Mucosa of gallbladder (tissue), 1 donor: Measurements from ENCODE around the gene NINJ2. TPM values are rescaled to one million over a fixed set of nuclear protein-coding genes. Genes with fewer than 3 reads are reported as not detected.

Source experiments
- DNase-seq: peaks from one replicate; pipeline ENCODE4 v3.0.0-alpha.2; 2020; ENCODE audit warnings: low spot score
- total RNA-seq: library from RNA; stranded (reverse); gene quantifications from one replicate; pipeline ENCODE4 v1.2.1, GENCODE V29; 2021
- donor health status: DM: no; HTN: no; CAD: no.

The NINJ2 gene
- total RNA-seq, 1 donor from 2014 or later, result 1.7 TPM

DNA sequence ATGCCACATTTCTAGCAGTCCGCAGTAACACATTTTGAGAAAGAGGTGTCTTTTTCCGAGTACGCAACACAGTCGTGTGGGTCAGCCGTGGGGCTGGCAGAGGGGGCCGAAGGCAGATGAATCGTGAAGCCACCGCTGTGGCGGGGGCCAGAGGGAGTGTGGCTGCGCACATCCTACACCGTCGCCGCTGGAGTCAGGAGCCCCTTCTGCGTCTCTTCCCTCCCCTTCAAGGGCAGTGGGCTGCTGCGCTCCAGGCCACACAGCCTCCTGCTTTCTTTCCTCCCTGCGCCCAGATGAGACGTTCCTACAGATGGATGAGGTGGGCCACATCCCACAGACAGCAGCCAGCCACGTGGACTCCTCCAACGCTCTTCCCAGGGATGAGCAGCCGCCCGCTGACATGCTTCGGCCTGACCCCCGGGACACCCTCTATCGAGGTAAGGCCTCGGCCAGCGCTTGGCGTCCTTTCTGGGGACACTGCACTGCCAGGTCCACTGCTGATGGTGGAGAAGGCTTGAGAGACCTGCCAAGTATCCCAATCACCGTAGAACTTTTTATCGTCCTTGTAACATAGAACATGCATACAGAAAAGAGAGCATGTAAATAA is 113.7 kb downstream of the NINJ2 start:
- no peak for DNase-seq

GRCh38 chr12:547883-548470 is 115.3 kb downstream of the NINJ2 start:
- DNase-seq, result no peak

DNA sequence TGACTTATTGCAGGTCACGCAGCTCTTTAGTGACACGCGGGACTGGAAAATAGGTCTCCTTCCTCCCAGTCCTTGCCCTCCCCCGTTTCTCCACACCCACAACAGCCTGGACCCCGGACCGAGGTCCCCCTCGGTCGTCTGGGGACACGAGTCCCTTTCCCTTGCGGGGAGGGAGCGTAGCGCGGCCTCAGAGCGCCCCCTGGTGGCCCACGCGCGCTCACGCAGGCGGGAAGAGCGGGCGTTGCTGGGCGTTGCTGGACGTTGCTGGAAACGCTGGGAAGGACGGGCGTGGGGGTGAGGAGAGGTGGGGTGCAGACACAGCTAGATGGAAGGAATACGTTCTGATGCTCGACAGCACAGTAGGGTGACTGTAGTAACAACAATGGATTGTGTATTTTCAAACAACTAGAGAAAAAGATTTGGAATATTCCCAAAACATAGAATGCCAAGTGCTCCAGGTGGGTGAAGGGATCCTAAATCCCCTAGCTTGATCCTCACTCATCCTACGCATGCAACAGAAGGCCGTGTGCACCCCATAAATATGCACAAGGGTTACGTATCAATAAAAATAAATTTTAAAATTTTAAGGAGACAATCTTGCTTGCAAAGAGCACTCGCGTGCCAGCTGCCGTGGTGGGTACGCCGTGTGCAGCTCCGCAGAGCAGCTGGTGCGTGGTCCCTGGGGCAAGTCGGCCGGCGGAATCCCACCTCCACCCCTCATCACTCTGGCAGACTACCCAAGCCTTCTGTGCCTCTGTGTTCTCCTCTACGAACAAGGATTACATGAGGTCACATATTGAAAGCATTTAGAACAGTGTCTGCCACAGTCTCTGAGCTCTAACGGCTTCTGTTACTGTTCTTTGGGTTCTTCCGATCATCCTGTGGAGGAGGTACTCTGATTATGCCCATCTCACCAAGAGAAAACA is 116.1 kb downstream of the NINJ2 start:
- DNase-seq, result peak; percentile 44

- no peak for DNase-seq
Measured at GRCh38 chr12:546265-546919, 116.9 kb downstream of the NINJ2 start.

DNA sequence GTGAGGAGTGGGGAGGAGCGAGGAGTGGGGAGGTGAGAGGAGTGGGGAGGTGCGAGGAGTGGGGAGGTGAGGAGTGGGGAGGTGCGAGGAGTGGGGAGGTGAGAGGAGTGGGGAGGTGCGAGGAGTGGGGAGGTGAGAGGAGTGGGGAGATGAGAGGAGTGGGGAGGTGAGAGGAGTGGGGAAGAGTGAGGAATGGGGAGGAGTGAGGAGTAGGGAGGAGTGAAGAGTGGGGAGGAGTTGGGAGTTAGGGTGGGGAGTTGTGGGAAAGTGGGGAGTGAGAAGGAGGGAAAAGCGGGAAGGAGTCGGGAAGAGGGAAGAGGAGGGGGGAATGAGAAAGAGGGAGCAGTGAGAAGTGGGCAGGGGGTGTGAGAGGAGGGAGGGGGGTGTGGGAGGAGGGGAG is 117.4 kb downstream of the NINJ2 start:
- DNase-seq, result no peak

GRCh38 chr12:544941-545635 is 118.2 kb downstream of the NINJ2 start:
- DNase-seq, result no peak

DNA sequence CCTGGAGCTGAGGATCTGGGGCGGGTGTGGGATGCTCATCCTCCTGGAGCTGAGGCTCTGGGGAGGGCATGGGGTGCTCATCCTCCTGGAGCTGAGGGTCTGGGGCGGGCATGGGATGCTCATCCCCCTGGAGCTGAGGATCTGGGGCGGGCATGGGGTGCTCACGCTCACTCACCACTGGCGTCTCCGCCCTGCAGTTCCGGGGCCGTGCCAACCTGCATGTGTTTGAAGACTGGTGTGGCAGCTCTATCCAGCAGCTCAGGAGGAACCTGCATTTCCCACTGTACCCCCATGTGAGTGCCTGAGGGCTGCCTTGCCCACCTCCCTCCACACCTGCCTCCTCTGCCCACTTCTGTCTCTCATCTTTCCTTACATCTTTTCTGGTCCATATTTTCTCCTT is 119.1 kb downstream of the NINJ2 start:
- no peak for DNase-seq

DNA sequence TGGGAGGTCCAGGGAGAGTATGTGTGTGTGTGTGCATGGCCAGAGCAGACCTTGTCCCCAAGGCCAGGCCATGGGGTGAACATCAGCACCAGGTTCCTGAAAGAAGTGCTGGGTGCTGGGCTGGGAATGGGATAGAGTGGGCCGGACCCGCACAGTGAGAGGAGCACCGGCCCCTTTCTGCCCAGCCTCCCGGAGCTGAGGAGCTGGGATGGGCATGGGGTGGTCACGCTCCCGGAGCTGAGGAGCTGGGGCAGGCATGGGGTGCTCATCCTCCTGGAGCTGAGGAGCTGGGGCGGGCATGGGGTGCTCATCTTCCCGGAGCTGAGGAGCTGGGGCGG is 120.2 kb downstream of the NINJ2 start:
- DNase-seq, result no peak

DNA sequence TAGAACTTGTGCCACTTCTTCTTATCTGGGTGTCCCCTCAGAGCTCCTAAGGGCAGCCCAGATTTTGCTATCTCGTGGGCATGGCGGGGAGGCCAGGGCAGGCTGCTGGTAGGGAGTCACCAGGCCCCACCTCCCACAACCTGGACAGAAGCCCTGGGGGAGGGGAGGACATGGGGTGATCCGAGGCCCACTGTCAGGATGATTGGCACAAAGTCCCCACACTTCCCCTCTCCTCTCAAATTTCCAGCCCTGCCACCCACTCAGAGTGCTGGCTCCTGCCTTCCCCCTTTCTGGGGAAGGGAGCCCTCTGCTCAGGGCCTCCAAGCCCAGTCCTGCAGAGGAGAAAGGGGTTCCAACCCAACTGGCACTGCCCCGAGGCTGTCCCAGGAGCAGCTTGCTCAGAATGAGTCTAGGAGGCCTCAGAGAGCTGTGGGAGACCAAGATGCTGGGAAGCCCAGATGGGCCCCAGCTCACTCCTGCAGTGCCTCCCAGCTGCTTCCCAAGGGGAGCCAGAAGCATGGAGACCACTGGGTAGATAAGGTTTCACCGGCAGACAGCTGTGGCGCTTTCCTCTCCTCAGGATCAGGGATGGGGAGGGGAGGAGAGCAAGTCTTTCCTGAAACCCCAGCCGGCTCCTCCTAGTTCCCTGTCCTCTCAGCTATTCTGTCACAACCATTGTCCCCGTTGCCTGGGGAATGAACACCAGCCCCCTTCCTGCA is 120.7 kb downstream of the NINJ2 start:
- no peak for DNase-seq

- DNase-seq, result no peak
Measured at GRCh38 chr12:541676-542324, 121.4 kb downstream of the NINJ2 start.

DNA sequence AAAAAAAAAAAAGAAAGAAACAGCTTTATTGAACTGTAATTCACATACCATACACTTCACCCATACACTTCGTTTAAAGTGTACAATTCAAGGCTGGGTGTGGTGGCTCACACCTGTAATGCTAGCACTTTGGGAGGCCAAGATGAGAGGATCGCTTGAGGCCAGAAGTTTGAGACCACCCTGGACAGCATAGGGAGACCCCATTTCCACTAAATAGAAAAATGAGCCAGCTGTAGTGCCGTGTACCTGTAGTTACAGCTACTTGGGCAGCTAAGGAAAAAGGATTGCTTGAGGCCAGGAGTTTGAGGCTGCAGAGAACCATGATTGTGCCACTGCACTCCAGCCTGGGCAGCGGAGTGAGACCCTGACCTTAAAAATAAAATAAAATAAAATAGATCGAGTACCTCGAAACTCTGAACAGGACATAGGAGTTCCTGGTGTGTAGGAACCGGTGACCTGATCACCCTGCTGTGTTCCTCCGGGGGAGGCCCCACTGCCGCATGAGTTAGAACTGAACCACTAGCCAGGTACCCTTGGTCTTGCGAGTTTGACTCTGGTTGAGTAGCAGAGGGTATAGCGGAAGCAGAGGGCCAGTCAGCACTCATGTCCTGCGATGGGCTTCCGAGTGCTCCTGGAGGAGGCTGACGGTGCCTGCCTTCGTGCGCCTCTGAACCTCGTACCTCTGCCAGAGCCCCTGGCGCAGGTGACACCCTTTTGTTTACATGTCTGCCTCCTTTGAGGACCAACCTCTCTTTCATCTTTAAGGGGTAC is 123.5 kb downstream of the NINJ2 start:
- DNase-seq, result no peak

DNA sequence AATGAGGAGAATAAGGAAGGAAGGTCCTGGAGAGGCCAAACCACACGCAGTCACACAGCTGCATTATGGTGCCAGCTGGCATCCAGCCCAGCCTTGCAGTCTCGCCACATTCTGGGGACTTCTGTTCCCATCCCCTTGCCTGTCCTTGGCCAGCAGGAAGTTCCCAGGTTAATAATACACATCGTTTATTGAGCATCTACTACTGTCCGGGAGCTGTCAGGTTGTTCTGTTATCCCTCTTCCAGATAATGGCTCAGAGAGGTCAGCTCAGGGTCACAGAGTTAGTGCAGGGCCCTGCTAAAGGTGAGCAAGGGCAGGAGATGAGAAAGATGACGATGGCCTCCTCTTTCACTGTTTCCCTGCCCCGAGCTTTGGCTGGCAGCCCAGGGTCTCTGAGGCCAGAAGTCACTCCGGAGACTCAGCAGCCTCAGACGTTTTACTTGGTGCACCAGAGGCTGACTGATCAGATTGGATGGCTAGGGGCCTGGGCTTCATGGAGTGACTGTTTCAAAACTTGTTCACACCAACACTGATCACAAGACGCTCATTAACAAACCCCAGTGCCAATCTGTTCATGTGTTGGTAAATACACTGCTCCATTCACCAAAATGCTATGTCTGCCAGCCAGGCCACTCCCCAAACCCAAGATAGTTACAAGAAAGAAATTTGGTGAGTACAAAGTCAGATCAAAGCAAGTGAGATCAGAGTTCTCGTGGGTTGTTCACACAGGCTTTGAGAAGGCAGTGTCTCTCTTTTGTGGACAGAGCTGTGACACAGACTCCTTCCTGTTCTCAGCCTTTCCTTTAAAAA is 124.3 kb downstream of the NINJ2 start:
- peak; percentile 92 for DNase-seq

DNA sequence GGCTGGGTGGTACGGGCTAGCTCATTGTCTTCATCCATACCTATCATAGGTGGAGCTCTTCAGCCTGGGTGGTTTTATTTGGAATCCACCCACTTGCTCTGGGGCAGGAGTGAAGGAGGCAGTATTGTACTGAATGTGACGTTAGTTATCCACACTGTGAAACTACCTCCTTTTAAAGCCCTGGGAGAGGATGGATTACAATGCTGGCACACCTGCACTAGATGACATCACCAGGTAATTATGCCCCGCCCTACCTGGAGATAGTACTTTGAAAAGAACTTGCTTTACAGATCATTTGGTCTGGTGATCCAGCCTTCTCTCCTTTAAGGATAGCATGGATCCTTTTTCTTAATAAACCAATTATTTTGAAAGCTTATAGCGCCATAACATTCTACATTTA is 125.5 kb downstream of the NINJ2 start:
- DNase-seq, result peak; percentile 82

DNA sequence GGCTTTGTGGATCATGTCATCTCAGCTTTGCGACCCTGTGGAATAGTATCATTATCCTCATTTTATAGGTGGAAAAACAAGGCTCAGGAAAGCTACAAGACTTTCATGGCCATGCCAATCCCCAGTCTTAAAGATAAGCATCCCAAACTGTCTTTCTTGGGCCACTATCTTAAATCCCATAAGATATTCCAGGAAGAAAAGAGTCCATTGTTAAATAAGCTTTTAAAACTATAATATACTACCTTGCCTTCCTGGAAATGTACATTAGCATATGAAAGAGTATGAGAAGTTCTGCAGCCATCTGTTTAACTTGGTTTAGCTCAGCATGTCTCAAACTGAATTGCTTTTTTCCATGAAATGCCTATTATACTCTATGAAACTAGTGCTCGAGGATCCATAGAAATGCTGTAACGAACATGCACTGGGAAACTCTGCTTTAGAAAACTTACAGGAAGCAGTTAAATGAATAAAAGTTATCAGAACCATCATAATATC is 126.4 kb downstream of the NINJ2 start:
- DNase-seq, result no peak

- no peak for DNase-seq
Measured at GRCh38 chr12:535396-535795, 127.8 kb downstream of the NINJ2 start.

GRCh38 chr12:534216-534615 is 129.0 kb downstream of the NINJ2 start:
- no peak for DNase-seq

DNA sequence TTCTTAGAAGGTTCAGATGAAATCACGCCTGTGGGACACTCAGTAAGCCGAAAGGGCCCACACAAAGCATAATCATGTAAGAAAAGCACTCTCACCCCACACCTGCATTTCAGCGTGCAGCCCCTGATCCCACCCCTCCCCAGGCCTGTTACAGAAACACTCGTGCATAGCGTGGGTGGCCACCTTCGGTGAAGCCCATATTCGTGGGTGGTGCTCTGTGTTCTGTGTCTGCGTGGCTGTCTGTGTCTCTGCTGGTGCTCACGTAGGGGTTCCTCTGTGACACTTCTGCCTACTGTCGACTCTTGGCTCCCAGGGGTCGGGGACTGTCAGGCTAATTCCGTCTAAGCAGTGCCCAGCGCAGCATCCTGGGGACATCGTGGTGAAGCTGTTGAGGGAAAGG is 129.5 kb downstream of the NINJ2 start:
- no peak for DNase-seq

- no peak for DNase-seq
Measured at GRCh38 chr12:532908-533565, 130.2 kb downstream of the NINJ2 start.
